ENCODE data around the gene CYB561A3.

- TF ChIP-seq POLR2AphosphoS5 (IDR thresholded peaks at IDR 0.05; ENCODE audit: low read depth, low read length) (no peak), CTCF (IDR thresholded peaks at IDR 0.05) (no peak)
Observed at GRCh38 chr11:61357233-61357893, 4.3 kb downstream of the CYB561A3 start.
